GM21529 (cell line): ENCODE measurements around the gene VAV2.

Experiments
- ATAC-seq: cut with Tn5 transposase; IDR thresholded peaks from one replicate; pipeline ENCODE4 v1.9.1; 2021; ENCODE audit not compliant: unreplicated experiment

VAV2 gene

DNA sequence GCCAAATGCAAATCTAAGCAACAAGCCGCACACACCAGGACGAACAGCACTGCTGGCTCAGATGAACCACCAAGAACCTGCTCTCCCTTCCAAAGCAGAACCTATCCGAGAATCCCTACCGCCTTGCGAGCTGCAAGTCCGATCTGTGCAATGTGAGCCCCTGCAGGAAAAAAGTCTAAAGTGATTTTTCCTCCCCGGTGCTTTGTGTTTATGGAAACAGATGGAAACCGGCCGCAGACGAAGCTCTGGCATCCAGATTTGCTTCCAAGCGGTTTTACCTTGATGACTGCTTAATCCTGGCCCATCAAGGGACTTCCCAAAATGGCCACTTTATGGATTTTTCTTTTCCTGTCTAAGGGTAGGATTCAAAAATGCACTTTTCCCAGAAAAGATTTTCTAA, 112.5 kb downstream of the VAV2 start:
- ATAC-seq = no peak

DNA sequence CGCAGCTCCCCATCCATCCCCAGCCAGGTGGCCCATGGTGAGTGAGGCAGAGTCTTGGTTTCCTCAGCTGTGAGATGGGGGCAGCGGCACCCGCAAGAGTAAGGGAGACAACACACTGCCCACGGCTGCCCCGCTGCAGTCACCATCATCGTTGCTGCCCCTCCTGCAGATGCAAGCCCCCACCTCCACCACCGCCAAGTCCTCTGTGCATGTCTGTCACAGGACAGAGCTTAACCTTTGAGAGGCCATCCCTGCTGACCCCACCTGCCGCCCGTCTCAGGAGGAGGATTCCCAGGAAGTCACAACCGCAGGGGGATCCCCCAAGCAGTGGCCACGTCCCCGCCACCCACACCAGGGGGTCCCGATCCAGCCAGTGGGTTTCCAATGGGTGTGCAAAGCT, 113.7 kb downstream of the VAV2 start:
- ATAC-seq = no peak

DNA sequence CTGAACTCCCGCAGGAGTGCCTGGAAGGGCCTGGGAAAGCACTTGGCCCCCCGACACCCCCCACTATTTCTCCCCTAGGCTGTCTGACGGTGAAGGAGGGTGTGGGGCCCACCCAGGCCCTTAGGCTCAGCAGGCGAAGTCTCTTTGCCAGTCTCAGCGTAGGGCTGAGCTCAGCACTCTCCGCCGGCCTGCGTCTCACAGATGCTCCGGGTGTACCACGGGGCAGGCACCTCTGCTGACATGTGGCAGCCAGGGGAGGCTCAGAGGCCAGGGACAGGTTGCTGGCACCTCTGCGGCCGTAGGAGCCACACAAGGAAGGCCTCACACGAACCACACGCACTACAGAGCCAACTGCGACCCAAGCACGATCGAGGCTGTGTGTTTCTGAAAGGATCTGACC, 114.2 kb downstream of the VAV2 start:
- no peak for ATAC-seq

- no peak for ATAC-seq
Measured at GRCh38 chr9:133877327-133877726, 114.8 kb downstream of the VAV2 start.

GRCh38 chr9:133876836-133877235, 115.3 kb downstream of the VAV2 start:
- no peak for ATAC-seq

DNA sequence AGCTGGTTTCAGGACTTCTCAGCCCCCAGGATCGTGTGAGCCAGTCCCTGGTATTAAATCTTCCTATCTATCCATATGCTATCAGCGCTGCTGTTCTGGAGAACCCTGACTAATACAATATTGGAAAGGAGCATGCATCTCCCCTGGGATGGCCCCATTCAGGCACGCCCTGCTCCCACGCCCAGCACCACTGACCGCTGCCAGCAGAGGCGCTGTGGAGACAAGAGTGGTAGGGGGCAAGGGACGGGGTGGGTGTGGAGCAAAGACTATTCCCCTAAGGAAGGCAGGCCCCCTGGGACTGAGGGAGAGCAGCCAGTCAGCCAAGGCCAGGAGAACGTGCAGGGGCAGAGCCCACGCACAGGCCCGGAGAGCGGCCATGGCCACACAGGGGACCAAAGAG, 116.0 kb downstream of the VAV2 start:
- ATAC-seq = no peak

GRCh38 chr9:133875131-133875530, 117.0 kb downstream of the VAV2 start:
- ATAC-seq = no peak

DNA sequence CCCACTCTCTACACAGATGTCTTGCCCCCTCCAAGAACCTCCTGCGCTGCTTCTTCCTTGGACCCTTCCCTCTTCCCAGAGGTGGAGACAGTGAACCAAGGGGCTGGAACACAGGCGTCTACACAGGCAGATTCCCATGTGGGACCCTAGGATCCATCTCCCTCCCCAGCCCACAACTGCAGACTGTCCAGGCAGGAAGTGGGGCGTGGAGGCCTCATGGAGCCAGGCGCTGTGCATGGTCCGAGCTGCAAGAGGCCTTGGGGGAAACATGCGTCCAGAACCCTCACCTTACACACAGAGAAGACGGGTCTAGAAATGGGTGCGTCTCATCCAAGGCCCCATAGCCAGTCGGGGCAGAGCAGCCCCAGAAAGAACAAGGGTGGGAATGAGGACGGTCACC, 117.5 kb downstream of the VAV2 start:
- ATAC-seq = no peak

- ATAC-seq = no peak
Measured at GRCh38 chr9:133874060-133874657, 118.0 kb downstream of the VAV2 start.

DNA sequence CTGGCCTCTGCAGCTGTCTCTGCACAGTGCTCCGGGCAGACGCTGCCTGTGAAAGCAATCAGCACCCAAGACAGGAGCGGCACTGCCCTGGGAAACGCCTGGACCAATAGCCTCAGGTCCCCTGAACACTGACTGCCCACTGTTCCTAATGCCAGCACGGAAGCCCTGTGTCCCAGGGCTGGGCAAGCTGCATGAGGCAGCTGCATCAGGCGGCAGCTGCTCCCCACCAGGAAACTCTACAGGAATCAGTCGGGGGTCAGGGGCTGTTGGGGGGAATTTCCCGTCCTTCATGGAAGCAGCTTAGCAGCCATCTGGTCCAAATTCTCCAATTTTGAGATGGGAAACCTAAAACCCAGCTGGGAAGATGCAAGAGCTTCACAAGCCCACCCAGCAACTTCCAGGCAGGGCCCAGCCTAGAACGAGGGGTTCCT, 118.6 kb downstream of the VAV2 start:
- ATAC-seq = no peak

- ATAC-seq = no peak
Measured at GRCh38 chr9:133873009-133873408, 119.1 kb downstream of the VAV2 start.

GRCh38 chr9:133870598-133871595, 121.2 kb downstream of the VAV2 start:
- no peak for ATAC-seq

GRCh38 chr9:133869674-133870405, 122.3 kb downstream of the VAV2 start:
- no peak for ATAC-seq

- ATAC-seq = no peak
Measured at GRCh38 chr9:133868203-133868602, 123.9 kb downstream of the VAV2 start.

- ATAC-seq = no peak
Measured at GRCh38 chr9:133866946-133867345, 125.2 kb downstream of the VAV2 start.

DNA sequence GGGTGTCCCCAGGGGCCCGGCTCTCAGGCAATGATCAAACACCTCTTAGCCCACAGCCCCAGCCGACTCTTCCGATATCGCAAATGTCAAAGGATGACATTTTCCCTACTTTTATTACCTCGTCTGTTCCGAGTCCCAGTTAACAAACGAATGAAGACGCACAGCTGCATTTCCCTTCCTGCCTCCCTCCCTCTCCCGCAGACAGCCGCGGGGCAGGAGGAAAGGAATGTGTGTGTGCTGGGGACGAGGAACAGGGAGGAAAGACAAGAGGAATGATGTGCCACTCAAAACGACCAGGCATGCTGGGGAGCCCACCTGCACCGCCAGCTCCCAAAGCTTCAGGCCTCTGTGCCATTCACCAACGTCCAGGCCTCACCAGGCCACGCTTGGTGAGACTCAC, 128.1 kb downstream of the VAV2 start:
- no peak for ATAC-seq

- ATAC-seq = no peak
Measured at GRCh38 chr9:133863257-133863592, 128.9 kb downstream of the VAV2 start.

DNA sequence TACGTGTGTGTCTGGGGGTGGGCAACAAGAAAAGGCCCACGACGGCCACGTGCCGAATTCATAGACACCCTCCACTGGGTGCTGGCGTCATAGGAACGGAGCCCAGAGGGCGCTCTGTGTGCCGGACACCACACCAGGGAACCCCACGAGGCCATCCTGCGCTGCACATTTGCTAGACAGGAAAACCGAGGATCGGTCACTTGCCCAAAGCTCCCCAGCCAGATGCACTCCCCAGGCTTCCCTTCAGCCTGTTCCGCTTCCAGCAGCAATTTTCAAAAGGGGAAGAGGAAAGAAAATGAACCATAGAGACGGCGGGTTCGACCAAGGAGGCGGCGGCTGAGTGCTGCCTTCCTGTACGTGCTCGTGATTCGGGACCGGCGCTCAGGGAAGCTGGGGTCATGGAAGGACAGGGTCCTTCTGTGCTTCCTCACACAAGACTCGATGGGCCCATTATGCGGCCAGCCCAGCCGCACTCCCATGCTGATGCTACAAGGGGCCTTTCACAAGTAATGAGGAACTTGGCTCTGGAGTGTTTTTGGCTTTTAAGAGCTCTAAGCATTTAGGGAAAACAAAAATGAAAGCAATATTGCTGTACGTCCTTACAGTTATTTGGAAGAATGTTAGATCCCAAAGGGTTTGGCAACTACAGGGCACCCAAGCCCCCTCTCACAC, 129.4 kb downstream of the VAV2 start:
- ATAC-seq = no peak

GRCh38 chr9:133861692-133862091, 130.4 kb downstream of the VAV2 start:
- ATAC-seq = no peak

GRCh38 chr9:133861086-133861485, 131.0 kb downstream of the VAV2 start:
- no peak for ATAC-seq

GRCh38 chr9:133858771-133859170, 133.4 kb downstream of the VAV2 start:
- ATAC-seq = no peak
